Measurements from ENCODE around the gene PRKCE. TPM values are rescaled to one million over a fixed set of nuclear protein-coding genes. Genes with fewer than 3 reads are reported as not detected.

Gene PRKCE
- total and polyA plus RNA-seq, 2 of the 8 experiments (the other 6 are each of a cell fraction or from before 2014, with no cell fraction given): 0.54 to 2.1 TPM

GRCh38 chr2:45732946-45733345 is 81.5 kb downstream of the PRKCE start:
- H3K56ac ChIP-seq (replicated peaks; ENCODE audit: insufficient read length, low read depth, low read length): no peak overlapping the region

More at GRCh38 chr2:45732946-45733345, 81.5 kb downstream of the PRKCE start:
- Histone ChIP-seq H2AFZ (ENCODE audit: low read length) (no peak overlapping the region), H3K27ac (ENCODE audit: low read depth, low read length) (no peak overlapping the region), H4K5ac (ENCODE audit: insufficient read length, low read depth, low read length) (no peak overlapping the region), H3K4me1 (replicated peaks in 1 of 4; ENCODE audit: control insufficient read depth in 3 of 4, insufficient read depth in 4 of 4, low read length in 3 of 4) (peaks cover 0 to 3% (median 0%) of the 10 kb centered on the region in 4 experiments; a peak in 1 of 7 replicates), H3K14ac (ENCODE audit: insufficient read length) (no peak overlapping the region), H2BK5ac (ENCODE audit: low read depth, low read length) (0 out of 2 replicates have a peak overlapping the region, but pooled peaks have one; percentile 19), H3K9me3 (ENCODE audit: insufficient read depth in 2 of 2, low read depth in 1 of 2, low read length in 1 of 2) (no peaks in the 10 kb centered on the region), H2BK12ac (ENCODE audit: low read depth, low read length) (0 out of 2 replicates have a peak overlapping the region, but pooled peaks have one; percentile 51), H4K20me1 (replicated peaks in 1 of 2; ENCODE audit: control insufficient read depth in 1 of 2, insufficient read depth in 2 of 2, low read length in 2 of 2) (no peaks in the 10 kb centered on the region), H3K79me1 (ENCODE audit: low read depth, low read length) (no peaks in the 10 kb centered on the region), H2BK15ac (ENCODE audit: low read length) (no peak overlapping the region), H4K91ac (replicated peaks; ENCODE audit: insufficient read length, low read length) (no peak overlapping the region), H3K4ac (replicated peaks; ENCODE audit: insufficient read length, low read depth, low read length) (no peak overlapping the region), H3K18ac (ENCODE audit: extremely low read depth, low read length) (no peak overlapping the region), H2AK5ac (ENCODE audit: low read depth, low read length) (no peak overlapping the region), H3K23me2 (ENCODE audit: low read depth, low read length) (no peaks in the 10 kb centered on the region), H3K36me3 (ENCODE audit: control insufficient read depth in 2 of 4, insufficient read depth in 4 of 4, low read length in 3 of 4) (no peaks in the 10 kb centered on the region), H3K79me2 (ENCODE audit: control insufficient read depth in 1 of 2, insufficient read depth in 2 of 2, low read length in 2 of 2) (no peaks in the 10 kb centered on the region), H3K4me2 (ENCODE audit: insufficient read depth in 1 of 2, low read depth in 2 of 2, low read length in 2 of 2) (no peak overlapping the region), H2BK20ac (ENCODE audit: low read length) (no peak overlapping the region), H3K9ac (replicated peaks in 1 of 4; ENCODE audit: extremely low read depth in 1 of 4, low read depth in 3 of 4, low read length in 3 of 4) (no peak overlapping the region), H3K27me3 (replicated peaks in 1 of 4; ENCODE audit: control insufficient read depth in 3 of 4, extremely low read depth in 1 of 4, insufficient read depth in 3 of 4, low read length in 3 of 4) (no peaks in the 10 kb centered on the region; a peak in 1 of 7 replicates), H3K23ac (ENCODE audit: insufficient read length) (no peak overlapping the region), H4K8ac (ENCODE audit: extremely low read depth, insufficient read depth, low read length) (no peak overlapping the region), H2BK120ac (replicated peaks; ENCODE audit: low read depth, low read length) (no peak overlapping the region), H3K4me3 (ENCODE audit: extremely low read depth in 1 of 4, insufficient read depth in 2 of 4, low read depth in 3 of 4, low read length in 4 of 4) (no peak overlapping the region)
- DNase-seq (ENCODE audit: low read depth in 1 of 2, low spot score in 2 of 2) (no peak), FAIRE-seq (no peak)
- TF ChIP-seq KDM1A (IDR thresholded peaks at IDR 0.05; ENCODE audit: borderline replicate concordance, low read length): no peak
- TF ChIP-seq CBX8 (IDR thresholded peaks at IDR 0.05; ENCODE audit: borderline replicate concordance, low read depth, low read length): no peak
- TF ChIP-seq TAF7 (optimal IDR thresholded peaks at IDR 0.05; ENCODE audit: borderline replicate concordance, low read depth, low read length): no peak
- TF ChIP-seq SAP30 (IDR thresholded peaks at IDR 0.05; ENCODE audit: insufficient read depth, insufficient replicate concordance, low read length): no peak
- no peak for TF ChIP-seq NANOG (IDR thresholded peaks at IDR 0.05; ENCODE audit: insufficient read depth, low read depth, low read length, poor library complexity, severe bottlenecking)
- no peak for TF ChIP-seq CHD2 (IDR thresholded peaks at IDR 0.05; ENCODE audit: low read length)
- no peak for TF ChIP-seq USF2 (IDR thresholded peaks at IDR 0.05; ENCODE audit: low read length)
- no peak for TF ChIP-seq BCL11A (IDR thresholded peaks at IDR 0.05; ENCODE audit: low read depth in 2 of 2, low read length in 2 of 2)
- no peak for TF ChIP-seq HDAC6 (IDR thresholded peaks at IDR 0.05; ENCODE audit: low read depth, low read length)
- no peak for TF ChIP-seq HDAC2 (IDR thresholded peaks at IDR 0.05; ENCODE audit: borderline replicate concordance in 1 of 2, low read depth in 2 of 2, low read length in 2 of 2)
- no peak for TF ChIP-seq CHD1 (IDR thresholded peaks at IDR 0.05; ENCODE audit: low read depth, low read length)
- no peak for TF ChIP-seq KDM4A (IDR thresholded peaks at IDR 0.05; ENCODE audit: low read depth, low read length, severe bottlenecking)
- POLR2A ChIA-PET (ENCODE audit: partially characterized antibody): interaction anchor here (1.3 kb wide), 1 partner anchor 11 kb away, joined by 3 read pairs; no protein-coding TSS in a partner anchor
- WGBS, 2 experiments (ENCODE audit: extremely low coverage in 1 of 2, insufficient coverage in 1 of 2, insufficient read length in 1 of 2, insufficient replicate concordance in 2 of 2, low coverage in 1 of 2, low lambda C conversion rate in 2 of 2, missing lambda C conversion rate in 1 of 2): 89% methylated on average over 3 of the region's 3 CpGs; no CpG with 5 or more reads in 1 of the 2 experiments
- CTCF ChIA-PET (ENCODE audit: partially characterized antibody): interaction anchor here (1.0 to 2.5 kb wide), 13 partner anchors 8 to 562 kb away, joined by 3 to 9 read pairs (median 4); no protein-coding TSS in a partner anchor
